ENCODE results near the gene ULK1.
"Not testable (repeated sequence)": the region's sequence is repeated elsewhere in the genome, so short reads cannot be mapped to it uniquely, and the experiment has no call there.

ULK1 gene

DNA sequence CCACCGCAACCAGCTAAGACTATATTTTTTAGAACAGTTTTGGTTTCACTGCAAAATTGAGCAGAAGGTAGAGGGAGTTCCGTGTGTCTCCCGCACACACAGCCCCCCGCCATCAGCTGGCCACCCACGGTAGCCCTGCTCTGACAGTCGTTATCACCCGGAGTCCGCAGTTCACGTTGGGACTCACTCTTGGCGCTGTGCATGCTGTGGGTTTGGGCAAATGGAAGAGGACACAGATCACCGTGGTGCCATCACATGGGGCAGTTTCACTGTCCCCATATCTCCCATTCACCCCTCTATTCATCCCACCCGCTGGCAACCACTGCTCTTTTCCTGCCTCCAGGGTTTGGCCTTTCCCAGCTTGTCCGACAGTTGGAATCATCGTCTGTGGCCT is 31.8 kb upstream of the ULK1 start:
- DNase-seq: no peak

DNA sequence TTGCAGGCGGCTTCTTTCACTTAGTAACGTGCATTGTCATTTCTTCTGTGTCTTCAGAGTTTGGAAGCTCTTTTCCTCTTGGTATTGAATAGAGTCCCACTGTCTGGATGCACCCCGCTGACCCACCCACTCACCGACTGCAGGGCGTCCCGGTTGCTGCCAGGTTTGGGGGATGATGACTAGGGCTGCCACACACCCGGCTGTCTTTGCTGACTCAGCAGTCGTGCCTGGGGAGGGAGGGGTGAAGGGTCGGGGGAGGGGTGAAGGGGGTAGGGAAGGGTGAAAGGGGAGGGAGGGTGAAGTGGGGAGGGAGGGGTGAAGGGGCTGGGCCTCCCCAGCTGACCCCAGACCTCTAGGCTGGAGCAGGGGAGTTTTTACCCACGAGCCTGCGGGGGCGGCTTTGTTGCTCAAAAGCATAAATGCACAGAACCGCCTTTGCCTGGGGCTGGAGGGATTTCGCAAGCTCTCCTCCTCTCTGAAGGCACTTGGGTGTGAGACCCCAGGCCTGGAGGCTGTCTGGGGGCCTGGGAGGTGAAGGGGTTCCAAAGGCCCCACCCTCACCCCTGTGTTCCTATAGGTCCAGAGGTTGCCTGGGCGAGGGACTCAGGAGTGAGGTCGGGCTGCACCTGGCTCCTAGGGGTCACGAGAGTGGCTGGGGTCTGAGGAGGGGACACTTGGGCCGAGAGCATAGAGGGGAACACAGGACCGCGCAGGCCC is 31.3 kb upstream of the ULK1 start:
- DNase-seq: no peak

DNA sequence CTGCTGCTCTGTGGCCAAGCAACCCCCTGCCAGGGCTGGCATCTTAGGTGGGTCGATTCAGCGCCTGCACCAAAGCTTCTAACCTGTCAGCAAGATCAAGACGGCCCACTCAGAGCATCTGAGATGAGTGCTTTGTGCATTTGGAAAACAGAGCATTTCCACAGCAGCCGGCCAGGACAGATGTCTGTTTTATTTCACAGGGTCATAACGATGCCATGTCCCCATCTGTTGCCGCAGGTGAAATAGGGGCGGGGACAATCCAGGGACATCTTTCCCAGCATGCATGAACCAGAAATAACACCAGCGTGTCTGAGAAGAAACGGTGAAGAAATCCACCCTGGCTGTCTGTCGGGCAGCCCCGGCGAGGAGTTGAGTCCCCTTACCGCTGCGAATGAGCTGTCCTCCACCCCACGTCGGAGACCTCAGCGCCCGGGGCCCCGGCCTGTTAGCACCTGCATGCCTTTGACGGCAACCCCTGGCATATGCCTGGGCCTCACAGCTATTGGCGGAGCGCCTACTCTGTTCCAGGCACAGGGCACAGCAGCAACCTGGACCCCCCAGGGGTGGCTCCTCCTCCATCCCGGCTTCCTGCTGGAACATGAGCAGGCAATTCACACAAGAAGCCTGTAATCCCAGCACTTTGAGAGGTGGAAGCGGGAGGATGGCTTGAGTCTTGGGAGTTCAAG is 30.6 kb upstream of the ULK1 start:
- DNase-seq: no peak

DNA sequence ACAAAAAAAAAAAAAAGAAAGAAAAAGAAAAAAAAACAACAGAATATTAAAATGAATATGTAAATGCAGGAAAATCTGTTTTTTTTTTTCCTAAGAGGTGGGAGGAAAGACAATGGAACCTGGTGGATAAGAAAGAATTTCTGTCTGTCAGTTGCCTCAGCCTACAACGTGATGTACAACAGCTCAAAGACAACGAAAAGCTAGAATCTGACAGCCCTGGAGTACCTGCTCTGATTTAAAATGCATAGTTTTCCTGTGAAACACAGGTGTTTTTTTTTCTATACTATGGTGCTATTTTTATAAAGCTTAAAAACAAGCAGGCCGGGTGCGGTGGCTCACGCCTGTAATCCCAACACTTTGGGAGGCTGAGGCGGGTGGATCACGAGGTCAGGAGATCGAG is 30.0 kb upstream of the ULK1 start:
- DNase-seq: no peak

DNA sequence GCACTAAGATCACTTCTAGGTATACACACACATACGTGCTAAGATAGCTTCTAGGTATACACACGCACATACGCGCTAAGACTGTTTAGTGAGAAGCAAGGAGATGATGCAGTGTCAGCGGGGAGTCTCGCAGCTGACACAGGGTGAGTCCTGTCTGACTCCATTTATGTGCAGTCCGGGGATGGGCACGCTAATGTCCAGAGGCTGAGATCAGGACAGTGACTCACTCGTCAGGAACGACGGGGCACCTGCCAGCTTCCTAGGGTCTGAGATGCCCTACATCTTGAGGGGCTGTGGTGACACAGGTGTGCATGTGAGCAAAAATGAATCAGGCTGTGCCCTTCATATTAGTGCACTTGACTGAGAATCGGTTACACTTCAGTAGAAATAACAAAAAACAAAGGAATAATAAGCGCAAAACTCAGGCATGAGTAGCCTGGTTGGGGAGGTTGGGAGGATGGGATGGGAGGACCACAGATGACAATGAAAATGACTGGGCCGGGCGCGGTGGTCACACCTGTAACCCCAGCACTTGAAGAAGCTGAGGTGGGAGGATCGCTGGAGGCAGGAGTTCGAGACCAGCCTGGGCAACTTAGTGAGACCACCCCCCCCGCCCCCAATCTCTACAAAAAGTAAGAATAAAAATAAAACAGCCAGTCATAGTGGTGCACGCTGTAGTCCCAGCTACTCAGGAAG is 29.1 kb upstream of the ULK1 start:
- no peak for DNase-seq

DNA sequence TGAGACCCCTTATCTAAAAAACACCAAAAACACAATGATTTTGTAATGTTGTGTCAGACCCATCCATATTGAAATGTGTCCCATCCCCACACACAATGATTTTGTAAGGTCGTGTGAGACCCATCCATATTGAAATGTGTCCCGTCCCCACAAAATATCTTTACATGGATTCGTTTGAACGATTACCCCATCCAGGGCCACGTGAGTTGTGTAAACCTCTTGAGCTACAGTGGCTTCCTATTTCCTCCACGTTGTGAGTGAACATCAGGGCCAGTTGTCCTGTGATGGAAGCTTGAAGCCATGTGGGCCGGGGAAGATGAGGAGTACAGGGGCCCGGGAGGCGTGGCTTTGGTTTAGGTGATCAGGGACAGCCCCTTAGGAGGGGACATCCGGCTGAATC is 27.0 kb upstream of the ULK1 start:
- no peak for DNase-seq

DNA sequence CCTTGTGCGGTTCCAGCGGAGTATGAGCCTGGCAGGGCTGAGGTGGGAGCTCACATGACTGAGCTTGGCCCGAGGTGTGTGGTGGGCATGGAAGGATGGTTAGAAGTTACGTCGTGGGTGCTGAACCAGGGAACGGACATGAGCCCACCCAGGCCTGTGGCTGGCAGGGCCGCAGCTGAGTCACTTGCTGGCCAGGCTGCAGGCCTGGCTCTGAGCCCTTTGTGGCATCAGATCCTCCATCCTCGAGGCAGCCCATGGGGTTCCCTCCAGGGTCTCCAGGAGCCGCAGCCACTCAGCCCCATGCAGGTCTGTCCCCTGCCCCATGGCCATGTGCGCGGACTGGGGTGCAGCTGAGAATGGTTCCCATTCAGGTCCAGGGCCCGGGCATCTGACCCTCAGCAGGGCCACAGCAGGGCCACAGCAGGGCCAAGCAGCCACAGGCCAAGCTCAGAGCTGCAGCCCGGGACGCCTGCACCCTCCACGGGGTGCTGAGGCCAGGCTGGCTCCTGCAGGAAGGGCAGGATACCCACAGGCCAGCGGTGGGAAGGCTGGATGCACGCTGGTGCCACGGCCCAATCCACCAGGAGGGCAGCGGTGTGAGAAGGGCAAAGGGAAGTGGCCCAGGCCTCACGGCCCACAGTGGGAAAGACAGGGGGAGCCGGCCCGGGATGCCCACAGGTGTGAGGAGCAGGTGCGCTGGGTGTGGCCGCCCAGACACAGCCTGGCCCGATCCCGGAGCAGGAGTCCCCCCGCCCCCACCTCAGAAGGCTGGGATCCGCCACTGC is 26.3 kb upstream of the ULK1 start:
- DNase-seq: no peak

DNA sequence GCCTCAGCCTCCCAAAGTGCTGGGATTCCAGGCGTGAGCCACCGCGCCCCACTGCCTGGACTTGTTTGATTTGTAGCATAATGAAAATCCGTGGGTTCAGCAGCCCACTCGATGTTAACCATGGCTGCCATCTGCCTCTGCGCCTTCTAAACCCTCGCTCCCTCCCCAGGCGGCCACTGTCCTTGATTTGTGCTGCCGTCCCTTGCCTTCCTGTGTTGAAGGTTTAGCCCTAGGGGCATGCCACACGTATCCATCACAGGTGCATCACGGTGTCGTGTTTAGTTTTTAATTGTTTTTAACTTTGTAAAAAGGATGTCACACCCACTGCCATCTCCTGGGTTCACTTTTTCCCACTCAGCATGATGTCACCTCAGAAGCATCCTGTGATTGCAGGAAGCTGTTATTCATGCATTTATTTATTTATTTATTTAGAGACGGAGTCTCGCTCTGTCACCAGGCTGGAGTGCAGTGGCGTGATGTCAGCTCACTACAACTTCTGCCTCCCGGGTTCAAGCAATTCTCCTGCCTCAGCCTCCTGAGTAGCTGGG is 24.5 kb upstream of the ULK1 start:
- no peak for DNase-seq

DNA sequence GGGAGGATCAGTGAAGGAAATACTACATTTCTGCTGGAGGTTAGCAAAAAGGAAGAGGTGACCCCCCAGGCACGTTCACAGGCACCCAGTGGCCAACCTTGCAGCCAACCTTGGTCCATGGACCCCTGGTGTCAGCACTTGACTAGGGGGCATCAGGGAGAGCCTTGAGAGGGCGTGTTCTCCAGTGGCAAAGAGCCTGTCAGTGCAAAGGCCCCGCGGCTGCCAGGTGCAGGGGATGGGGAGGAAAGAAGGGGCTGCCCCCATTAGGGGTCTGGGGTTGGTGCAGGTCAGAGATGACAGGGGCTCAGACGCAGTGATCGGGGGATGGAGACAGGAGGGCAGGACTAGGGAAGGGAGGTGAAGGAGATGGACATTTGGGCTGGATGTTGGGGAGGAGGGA is 22.7 kb upstream of the ULK1 start:
- DNase-seq: no peak

DNA sequence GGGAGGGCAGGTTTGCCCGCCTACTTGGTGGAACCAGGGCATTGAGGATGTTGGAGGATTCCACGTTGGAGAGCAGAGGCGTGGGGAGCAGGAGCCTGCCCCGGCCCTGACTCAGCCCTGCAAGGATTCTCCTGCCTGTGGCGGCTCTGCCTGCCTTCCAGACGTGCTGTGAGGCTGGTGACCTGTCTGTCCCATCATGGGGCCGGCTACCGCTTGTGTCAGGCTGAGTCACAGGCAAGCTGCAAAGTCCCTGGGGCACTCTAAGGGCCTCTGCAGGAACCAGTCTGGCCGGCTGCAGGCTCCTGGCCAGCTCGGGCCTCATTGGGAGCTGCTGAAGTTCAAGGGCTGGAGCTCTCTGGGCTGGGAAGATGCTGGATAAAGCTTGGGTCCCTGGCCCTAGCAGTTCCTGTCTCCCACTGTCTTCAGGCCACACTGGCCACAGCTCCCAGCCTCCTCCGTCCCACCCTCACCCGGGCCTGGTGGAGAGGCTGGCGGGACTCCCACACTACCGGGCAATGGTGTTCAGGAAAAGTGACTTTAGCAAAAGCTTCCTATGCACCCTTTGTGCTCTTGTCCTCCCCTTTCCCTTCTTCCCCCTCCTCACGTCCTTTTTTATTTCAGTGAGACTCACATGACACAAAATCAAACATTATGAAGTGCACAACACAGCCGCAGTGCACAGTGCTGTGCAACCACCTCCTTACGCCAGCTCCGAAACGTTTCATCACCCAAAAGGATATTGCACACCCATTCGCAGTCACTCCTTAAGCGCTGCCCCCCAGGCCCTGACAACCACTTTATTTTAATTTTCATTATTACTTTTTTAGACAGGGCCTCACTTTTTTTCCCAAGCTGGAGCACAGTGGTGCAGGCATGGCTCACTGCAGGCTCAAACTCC is 22.0 kb upstream of the ULK1 start:
- no peak for DNase-seq

DNA sequence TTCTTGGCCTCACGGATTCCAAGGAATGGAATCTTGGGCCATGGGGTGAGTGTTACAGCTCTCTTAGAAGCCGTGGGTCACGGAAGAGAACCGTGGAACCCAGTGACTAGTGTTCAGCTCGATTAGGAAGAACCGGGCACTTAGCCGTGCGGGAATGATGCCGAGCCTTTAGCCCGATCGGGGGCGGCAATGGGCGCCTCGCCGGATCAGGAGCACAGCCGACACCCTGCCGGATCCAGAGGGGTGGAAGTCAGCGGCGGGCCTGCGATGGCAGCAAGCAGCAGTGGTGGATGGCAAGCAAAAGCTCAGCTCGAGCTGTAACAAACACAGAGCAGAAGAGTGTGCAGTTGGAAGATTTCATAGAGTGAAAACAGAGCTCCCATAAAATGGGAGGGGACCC is 21.1 kb upstream of the ULK1 start:
- no peak for DNase-seq

DNA sequence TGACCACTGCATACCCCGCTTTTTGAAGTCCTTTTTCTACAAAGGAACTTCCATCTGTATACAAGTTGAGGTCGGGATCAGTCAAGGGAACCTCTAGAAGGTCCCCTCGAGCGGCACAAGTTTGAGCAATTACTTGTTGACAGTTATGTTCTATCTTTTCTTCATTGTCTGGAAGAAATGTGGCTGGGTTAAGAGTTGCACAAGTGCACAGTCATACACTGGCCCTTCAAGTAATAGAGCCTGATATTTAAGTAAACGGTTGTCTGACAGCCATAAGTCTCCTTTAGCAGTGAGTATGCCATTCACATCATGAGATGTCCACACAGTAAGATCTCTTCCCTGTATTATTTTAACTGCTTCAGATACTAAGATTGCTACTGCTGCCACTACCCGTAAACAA is 19.4 kb upstream of the ULK1 start:
- DNase-seq: not testable (repeated sequence)

DNA sequence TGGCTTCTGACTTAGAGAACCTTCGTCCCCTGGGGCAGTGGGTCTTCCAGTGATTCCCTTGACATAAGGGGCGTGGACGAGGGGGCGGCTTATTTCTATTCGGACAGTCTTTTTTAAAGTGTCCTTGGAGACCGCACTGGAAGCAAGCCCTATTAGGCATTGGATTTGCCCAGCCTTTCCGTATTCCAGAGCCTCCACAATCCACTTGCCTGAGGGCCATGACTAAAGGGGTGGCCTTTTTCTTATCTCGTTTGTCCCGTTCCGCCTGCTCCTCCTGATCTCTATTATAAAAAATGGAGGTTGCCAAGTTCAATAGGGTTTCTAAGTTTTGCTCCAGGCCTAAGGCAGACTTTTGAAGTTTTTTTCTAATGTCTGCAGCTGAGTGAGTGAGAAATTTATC is 17.2 kb upstream of the ULK1 start:
- not testable (repeated sequence) for DNase-seq

DNA sequence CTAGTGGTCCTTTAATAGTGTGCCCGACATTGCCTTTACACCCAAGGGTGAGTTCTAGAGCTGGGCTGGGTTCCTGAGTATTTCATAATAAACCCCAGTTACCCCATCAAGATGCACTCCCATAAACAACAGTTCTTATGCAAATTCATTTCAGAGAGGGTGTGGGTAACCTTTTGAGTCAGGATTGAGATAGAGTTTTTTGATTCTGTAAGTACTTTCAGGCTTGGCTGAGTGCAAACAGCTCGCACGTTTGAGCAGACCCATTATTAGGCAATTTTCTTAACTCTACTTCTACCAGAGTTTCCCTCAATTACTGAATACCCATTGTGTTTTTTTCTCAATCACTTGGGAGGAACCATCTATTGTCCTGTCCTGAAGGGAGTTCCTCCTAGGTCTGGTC is 16.0 kb upstream of the ULK1 start:
- DNase-seq: not testable (repeated sequence)

DNA sequence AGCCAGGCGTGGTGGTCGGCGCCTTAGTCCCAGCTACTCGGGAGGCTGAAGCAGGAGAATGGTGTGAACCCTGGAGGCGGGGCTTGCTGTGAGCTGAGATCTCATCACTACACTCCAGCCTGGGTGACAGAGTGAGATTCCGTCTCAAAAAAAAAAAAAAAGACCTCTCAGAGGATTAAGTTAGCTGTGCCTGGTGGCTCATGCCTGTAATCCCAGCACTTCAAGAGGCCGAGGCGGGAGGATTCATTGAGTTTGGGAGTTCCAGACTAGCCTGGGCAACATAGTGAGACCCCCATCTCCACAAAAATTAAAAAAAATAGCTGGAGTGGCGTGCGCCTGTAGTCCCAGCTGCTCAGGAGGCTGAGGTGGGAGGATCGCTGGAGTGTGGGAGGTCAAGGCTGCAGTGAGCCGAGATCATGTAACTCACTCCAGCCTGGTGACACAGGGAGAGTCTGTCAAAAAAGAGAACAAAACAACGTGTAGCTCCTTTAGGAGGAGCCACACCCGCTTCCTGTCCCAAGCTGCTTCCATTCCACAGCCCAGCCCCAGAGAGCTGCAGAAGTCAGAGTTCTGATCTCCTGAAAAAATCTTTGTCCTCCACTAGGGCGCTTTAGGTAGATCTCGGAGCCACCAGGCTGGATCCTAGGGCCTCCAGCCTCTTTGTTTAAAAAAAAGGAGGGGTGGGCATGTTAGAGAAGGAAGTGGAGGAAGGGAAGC is 11.5 kb upstream of the ULK1 start:
- no peak for DNase-seq

DNA sequence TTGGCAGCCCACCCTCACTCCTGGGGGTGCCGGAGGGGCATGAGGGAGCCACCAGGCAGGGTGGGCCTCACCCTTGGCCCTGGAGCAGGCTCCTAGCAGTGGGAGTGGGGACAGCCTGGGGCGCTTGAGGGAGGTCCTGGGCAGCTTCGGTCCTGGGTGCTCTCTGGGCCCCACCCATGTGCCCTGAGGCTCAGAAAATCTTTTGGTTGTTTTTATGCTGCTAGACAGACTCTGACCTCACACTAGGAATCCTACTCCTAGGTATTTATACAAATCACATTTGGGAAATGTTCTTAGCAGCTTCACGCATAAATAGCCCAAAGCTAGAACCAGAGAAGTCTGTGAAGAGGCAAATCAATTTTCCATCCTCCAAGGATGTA is 10.9 kb upstream of the ULK1 start:
- no peak for DNase-seq

DNA sequence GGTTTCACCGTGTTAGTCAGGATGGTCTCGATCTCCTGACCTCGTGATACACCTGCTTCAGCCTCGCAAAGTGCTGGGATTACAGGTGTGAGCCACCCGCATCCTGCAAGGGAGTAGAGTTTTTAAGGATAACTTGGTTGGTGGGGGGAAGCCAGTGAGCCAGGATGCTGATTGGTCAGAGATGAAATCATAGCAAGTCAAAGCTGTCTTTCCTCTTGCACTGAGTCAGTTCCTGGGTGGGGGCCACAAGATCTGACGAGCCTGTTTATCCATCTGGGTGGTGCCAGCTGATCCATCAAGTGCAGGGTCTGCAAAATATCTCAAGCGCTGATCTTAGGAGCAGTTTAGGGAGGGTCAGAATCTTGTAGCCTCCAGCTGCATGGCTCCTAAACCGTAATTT is 9.3 kb upstream of the ULK1 start:
- not testable (repeated sequence) for DNase-seq

DNA sequence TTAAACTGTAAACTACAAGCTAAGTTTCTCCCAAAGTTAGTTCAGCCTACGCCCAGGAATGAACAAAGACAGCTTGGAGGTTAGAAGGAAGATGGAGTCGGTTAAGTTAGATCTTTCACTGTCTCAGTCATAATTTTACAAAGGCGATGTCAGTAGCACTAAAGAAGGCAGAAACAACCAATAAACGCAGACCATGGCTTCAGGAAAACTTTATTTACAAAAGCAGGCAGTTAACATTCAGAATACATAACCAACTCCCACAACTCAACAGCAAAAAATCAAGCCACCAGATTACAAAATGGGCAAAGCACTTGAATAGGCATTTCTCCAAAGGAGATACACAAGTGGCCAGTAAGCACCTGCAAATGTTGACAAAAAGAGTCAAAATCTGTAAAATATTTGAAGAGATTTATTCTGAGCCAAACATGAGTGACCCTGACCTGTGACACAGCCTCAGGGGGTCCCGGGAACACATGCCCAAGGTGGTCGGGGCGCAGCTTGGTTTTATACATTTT is 8.8 kb upstream of the ULK1 start:
- no peak for DNase-seq

DNA sequence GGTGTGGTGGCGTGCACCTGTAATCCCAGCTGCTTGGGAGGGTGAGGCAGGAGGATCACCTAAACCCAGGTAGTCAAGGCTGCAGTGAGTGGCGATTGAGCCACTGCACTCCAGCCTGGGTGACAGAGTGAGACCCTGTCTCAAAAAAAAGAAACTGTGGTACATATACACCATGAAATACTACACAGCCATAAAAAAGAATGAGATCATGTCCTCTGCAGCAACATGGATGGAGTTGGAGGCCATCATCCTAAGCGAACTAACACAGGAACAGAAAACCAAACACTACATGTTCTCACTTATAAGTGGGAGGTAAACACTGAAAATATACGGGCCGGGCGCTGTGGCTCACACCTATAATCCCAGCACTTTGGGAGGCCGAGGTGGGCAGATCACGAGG is 2.7 kb upstream of the ULK1 start:
- not testable (repeated sequence) for DNase-seq

DNA sequence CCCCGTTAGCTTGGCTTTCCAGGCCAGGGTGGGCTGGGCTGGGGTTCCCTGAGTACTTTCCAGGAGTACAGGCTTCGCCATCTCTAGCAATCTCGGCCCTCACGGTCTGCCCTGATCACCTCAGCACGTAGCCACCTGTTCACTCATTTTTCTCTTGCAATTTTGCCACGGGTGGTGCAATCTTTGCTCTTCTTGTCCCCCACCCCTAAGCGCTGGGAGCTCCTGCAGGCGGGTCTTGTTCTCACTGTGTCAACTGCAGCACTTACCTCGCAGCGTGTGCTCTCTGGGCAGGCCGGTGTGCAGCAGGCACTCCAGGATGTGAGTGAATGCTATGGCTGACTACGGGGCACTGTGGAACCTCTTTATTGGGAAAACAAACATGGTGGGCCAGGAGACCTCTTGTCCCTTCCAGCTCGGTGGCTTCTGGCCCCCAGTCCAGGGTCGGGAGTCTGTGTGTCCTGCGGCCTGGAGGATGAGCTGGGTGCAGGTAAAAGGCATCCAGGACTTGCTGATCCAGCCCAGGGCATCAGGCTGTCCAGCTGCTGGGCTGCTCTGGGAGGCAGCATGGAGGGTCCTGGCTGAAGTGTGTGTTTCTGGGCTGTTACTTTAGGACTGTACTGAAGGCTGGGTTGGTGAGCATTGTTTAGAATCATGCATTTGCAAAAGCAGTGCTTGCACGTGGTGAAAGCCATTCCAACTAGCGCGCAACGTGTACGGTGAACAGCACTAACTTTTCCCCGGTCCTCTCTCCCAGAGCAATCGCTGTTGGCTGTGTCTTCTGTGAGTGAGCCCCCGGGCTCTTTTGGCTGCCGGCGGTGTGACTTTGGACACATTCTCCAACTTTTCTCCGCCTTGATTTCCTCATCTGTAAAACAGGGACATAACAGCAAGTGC is 1.5 kb upstream of the ULK1 start:
- no peak for DNase-seq
